Measurements from ENCODE around the gene NR2F1-AS1.

DNA sequence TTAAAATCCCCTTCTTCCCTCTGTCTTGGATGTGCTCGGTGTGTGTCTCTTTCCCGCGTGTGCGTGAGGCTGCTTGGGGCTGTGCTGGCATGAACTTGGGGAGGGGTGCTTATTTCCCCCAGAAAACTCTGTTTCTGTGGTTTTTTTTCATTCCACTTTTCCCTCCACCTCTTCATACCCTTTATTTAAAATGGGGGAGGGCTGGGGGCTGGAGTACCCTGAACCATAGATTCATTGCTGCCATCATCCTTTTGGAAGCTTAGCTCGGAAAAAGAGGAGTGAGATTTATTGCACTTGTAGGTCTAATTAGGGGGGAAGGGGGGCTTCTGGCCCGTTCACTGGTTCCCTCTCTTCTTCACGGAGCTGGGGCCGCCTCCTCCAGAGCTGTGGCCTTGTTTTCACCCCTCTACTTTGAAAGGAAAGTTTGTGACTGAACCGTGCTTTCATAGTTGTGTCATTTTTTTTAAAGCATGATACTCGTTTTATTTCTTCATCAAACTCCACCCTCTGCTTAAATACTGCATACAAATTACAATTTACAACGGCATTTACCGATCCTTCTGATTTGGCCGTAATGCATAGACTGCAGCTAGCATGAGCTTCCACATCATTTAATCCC is 4.9 kb upstream of the NR2F1-AS1 start:
- TF ChIP-seq CTCF (IDR thresholded peaks at IDR 0.05) (no peak), MYBL2 (CRISPR knock-in tag; IDR thresholded peaks at IDR 0.05) (no peak), SMAD3 (CRISPR knock-in tag; IDR thresholded peaks at IDR 0.05; ENCODE audit: borderline replicate concordance) (no peak), JAZF1 (CRISPR knock-in tag; IDR thresholded peaks at IDR 0.05) (no peak), ATF1 (CRISPR knock-in tag; IDR thresholded peaks at IDR 0.05) (no peak), IRF2 (CRISPR knock-in tag; IDR thresholded peaks at IDR 0.05; ENCODE audit: borderline replicate concordance, low read depth) (no peak), TEAD1 (CRISPR knock-in tag; IDR thresholded peaks at IDR 0.05) (no peak), ETV6 (CRISPR knock-in tag; IDR thresholded peaks at IDR 0.05) (no peak), RORB (CRISPR knock-in tag; IDR thresholded peaks at IDR 0.05) (no peak)
- TF ChIP-seq, protein P1, sequence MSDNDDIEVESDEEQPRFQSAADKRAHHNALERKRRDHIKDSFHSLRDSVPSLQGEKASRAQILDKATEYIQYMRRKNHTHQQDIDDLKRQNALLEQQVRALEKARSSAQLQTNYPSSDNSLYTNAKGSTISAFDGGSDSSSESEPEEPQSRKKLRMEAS (CRISPR knock-in tag; IDR thresholded peaks at IDR 0.05), result no peak
- TF ChIP-seq, protein P2, sequence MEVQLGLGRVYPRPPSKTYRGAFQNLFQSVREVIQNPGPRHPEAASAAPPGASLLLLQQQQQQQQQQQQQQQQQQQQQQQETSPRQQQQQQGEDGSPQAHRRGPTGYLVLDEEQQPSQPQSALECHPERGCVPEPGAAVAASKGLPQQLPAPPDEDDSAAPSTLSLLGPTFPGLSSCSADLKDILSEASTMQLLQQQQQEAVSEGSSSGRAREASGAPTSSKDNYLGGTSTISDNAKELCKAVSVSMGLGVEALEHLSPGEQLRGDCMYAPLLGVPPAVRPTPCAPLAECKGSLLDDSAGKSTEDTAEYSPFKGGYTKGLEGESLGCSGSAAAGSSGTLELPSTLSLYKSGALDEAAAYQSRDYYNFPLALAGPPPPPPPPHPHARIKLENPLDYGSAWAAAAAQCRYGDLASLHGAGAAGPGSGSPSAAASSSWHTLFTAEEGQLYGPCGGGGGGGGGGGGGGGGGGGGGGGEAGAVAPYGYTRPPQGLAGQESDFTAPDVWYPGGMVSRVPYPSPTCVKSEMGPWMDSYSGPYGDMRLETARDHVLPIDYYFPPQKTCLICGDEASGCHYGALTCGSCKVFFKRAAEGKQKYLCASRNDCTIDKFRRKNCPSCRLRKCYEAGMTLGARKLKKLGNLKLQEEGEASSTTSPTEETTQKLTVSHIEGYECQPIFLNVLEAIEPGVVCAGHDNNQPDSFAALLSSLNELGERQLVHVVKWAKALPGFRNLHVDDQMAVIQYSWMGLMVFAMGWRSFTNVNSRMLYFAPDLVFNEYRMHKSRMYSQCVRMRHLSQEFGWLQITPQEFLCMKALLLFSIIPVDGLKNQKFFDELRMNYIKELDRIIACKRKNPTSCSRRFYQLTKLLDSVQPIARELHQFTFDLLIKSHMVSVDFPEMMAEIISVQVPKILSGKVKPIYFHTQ (CRISPR knock-in tag; IDR thresholded peaks at IDR 0.05), result no peak
- TF ChIP-seq, protein P3, sequence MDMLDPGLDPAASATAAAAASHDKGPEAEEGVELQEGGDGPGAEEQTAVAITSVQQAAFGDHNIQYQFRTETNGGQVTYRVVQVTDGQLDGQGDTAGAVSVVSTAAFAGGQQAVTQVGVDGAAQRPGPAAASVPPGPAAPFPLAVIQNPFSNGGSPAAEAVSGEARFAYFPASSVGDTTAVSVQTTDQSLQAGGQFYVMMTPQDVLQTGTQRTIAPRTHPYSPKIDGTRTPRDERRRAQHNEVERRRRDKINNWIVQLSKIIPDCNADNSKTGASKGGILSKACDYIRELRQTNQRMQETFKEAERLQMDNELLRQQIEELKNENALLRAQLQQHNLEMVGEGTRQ (CRISPR knock-in tag; IDR thresholded peaks at IDR 0.05), result no peak
